Measurements from ENCODE around the gene CFAP65. TPM values are rescaled to one million over a fixed set of nuclear protein-coding genes. Genes with fewer than 3 reads are reported as not detected.

Gene CFAP65
- total RNA-seq, 4 donors from 2014 or later: not detected

- no peak for TF ChIP-seq CTCF (IDR thresholded peaks at IDR 0.05; ENCODE audit: low read depth)
Measured at GRCh38 chr2:218961229-218961628, 80.1 kb downstream of the CFAP65 start.

- TF ChIP-seq CTCF (IDR thresholded peaks at IDR 0.05; ENCODE audit: low read depth): no peak
Measured at GRCh38 chr2:218960309-218961165, 80.8 kb downstream of the CFAP65 start.

GRCh38 chr2:218959761-218960308 lies 81.5 kb downstream of the CFAP65 start:
- TF ChIP-seq CTCF (IDR thresholded peaks at IDR 0.05; ENCODE audit: low read depth): no peak

- no peak for TF ChIP-seq CTCF (IDR thresholded peaks at IDR 0.05; ENCODE audit: low read depth)
Measured at GRCh38 chr2:218959141-218959731, 82.1 kb downstream of the CFAP65 start, which contains the start of gene CDK5R2. TSS of gene CDK5R2 (plus strand) at chr2:218959666. CDS start at chr2:218959821, 155 bp downstream.

- no peak for TF ChIP-seq CTCF (IDR thresholded peaks at IDR 0.05; ENCODE audit: low read depth)
Measured at GRCh38 chr2:218958276-218958675, 83.0 kb downstream of the CFAP65 start.

- TF ChIP-seq CTCF (IDR thresholded peaks at IDR 0.05; ENCODE audit: low read depth): no peak
Measured at GRCh38 chr2:218957671-218958070, 83.6 kb downstream of the CFAP65 start.

- TF ChIP-seq CTCF (IDR thresholded peaks at IDR 0.05; ENCODE audit: low read depth): no peak
Measured at GRCh38 chr2:218956039-218956438, 85.3 kb downstream of the CFAP65 start.
